GM19043 (cell line): ENCODE results near the gene ZNF202.

Experiments used
- ATAC-seq: cut with Tn5 transposase; IDR thresholded peaks from one replicate; pipeline ENCODE4 v1.9.1; 2021; ENCODE audit warnings: low read depth; ENCODE audit not compliant: unreplicated experiment

The ZNF202 gene

GRCh38 chr11:123684601-123685000 is 56.9 kb downstream of the ZNF202 start:
- no peak for ATAC-seq

GRCh38 chr11:123683428-123684170 is 57.9 kb downstream of the ZNF202 start:
- no peak for ATAC-seq

DNA sequence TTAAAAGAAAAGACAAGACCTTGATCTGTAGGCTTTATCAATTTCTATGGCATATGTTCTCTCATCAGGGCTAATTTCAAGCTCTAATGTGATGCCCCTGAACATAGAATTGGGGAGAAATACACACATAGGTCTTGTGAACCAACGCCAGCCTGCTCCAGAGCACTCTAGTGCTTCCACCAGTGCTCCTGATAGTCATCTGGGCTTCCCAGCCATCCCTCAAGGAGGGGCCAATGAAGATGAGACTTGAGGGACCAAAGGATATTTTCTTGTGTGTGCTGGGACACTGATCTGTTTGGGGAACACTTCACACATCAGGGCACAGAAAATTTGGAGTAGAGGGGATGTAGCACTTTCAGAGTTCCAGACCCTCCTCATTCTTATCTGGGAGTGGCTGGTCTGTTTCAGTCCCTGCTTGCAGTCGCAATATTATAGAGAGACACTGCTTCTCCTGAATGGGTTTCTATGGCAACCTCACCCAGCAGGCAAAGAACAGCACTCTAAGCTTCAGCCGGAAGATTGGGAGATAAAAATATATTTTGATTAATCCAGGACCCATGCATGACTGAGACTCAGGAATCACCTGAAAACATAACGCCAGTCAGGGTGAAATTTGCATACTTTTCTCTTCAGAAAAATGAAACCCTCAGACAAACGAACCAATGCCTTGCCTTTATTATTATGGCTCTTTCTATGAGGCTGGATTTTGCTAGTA is 58.6 kb downstream of the ZNF202 start:
- no peak for ATAC-seq

GRCh38 chr11:123681030-123681429 is 60.4 kb downstream of the ZNF202 start:
- ATAC-seq = no peak

DNA sequence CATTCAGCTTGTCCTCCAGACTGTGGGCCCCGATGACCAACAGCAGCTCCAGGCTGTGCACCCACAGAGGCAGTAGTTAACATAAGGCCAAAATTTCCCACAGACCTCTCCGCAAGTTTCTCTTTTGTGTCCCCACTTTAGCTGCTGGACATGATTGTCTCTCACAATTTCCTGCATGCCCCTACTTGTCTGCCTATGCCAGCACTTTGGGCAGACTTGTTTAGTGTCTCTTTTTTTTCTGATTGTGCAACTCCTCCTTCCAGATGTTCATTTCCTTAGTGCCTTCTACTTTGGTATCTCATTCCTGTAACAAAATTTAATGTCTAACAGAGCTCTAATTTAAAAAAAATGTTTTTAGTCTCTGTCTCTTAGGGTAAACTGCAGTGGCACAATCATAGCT is 63.2 kb downstream of the ZNF202 start:
- no peak for ATAC-seq

DNA sequence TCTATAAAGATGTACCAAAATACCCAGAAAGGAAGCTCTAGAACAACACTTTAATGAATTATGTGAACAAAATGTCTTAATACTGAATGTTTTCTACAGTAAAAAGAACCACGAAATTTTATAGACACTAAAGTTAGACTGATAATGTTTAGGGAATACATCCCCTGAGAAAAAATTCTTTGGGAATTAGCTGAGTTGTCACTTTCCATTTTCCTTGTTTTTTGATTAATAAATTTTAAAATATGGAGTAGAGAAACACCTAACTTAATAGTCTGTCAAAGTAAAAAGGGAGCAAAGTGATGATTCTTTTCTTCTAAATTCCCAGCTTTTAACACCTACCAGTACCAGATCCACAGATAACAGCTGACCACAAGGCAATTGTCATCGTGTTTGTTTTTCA is 64.0 kb downstream of the ZNF202 start:
- no peak for ATAC-seq

DNA sequence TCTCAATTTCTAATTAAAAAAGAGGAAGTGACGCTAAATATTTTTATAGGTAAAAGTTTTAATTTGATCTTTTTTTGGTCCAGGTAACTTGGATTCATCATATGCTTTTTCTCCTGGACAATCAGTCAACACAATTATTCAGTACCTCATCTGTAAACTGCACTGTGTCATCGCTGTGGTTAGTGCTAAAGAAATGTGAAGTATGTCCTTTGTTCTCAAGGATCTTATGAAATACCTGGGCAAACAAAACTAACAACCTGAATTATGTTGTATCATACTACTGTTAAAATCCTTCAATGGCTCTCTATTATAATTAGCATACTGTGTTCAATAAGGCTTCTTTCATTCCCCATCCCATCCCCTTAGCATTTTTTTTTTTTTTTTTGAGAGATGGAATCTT is 67.2 kb downstream of the ZNF202 start:
- ATAC-seq = no peak
